Chondrocyte (in vitro differentiated cells): ENCODE measurements around the gene TSPAN11. TPM values are rescaled to one million over a fixed set of nuclear protein-coding genes. Genes with fewer than 3 reads are reported as not detected.

Experiments used
- DNase-seq: peaks from one replicate; pipeline ENCODE4 v3.0.0; 2021; ENCODE audit warnings: mixed read lengths, low spot score
- H3K27ac Mint-ChIP-seq: one replicate; pipeline ENCODE4 v1.8.0; 2021; ENCODE audit warnings: mild to moderate bottlenecking, moderate library complexity, mixed read lengths; ENCODE audit not compliant: unreplicated experiment
- H3K27me3 Mint-ChIP-seq: 2 replicates; pipeline ENCODE4 v1.8.0; 2021; ENCODE audit warnings: low read depth, mixed read lengths
- H3K36me3 Mint-ChIP-seq: 2 replicates; pipeline ENCODE4 v1.8.0; 2021; ENCODE audit warnings: low read depth, mixed read lengths
- H3K4me1 Mint-ChIP-seq: 2 replicates; pipeline ENCODE4 v1.8.0; 2021; ENCODE audit warnings: low read depth, mild to moderate bottlenecking, mixed read lengths
- H3K4me3 Mint-ChIP-seq: one replicate; pipeline ENCODE4 v1.8.0; 2021; ENCODE audit warnings: mild to moderate bottlenecking, moderate library complexity, mixed read lengths; ENCODE audit not compliant: unreplicated experiment
- H3K9me3 Mint-ChIP-seq: 2 replicates; pipeline ENCODE4 v1.8.0; 2021; ENCODE audit warnings: low read depth, mixed read lengths
- total RNA-seq: library from RNA; stranded (reverse); gene quantifications from 3 replicates; pipeline ENCODE4 v1.2.1, GENCODE V29; 2021
- TF ChIP-seq, protein P1 (sequence below): fragments of 200-600 bp; sonication (generic); IDR thresholded peaks from 2 replicates; pipeline ENCODE4 v1.5.0; 2021; ENCODE audit warnings: antibody characterized with exemption, mild to moderate bottlenecking, moderate library complexity

Gene TSPAN11
- total RNA-seq, 1 donor from 2014 or later: 0.95 TPM

DNA sequence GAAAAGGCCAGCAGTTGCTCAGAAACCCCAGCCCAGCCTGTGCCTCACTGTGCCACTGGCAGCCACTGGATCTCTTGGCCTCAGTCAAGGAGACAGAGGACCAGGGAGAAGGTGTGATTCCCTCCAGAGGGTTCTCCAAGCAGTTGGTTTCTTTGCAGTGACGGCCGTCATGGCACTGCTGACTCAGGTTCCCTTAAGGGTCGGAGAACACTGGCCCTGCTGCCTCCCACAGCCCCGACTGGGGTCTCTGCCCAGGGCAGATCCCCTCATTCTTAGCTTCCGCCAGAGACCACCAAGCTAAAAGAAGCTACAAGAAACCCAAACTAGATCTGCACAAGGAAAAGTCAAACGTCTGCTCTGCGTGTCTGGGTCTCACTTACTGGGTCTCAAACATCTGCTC, 16.4 kb downstream of the TSPAN11 start:
- Mint-ChIP-seq H3K36me3 (peaks cover 2% of the 10 kb centered on the region), H3K27ac (no peak overlapping the region), H3K4me3 (no peak overlapping the region), H3K27me3 (peaks cover 8% of the 10 kb centered on the region), H3K4me1 (no peaks in the 10 kb centered on the region), H3K9me3 (no peaks in the 10 kb centered on the region)
- DNase-seq: no peak
- TF ChIP-seq, protein P1, sequence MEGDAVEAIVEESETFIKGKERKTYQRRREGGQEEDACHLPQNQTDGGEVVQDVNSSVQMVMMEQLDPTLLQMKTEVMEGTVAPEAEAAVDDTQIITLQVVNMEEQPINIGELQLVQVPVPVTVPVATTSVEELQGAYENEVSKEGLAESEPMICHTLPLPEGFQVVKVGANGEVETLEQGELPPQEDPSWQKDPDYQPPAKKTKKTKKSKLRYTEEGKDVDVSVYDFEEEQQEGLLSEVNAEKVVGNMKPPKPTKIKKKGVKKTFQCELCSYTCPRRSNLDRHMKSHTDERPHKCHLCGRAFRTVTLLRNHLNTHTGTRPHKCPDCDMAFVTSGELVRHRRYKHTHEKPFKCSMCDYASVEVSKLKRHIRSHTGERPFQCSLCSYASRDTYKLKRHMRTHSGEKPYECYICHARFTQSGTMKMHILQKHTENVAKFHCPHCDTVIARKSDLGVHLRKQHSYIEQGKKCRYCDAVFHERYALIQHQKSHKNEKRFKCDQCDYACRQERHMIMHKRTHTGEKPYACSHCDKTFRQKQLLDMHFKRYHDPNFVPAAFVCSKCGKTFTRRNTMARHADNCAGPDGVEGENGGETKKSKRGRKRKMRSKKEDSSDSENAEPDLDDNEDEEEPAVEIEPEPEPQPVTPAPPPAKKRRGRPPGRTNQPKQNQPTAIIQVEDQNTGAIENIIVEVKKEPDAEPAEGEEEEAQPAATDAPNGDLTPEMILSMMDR: no peak

DNA sequence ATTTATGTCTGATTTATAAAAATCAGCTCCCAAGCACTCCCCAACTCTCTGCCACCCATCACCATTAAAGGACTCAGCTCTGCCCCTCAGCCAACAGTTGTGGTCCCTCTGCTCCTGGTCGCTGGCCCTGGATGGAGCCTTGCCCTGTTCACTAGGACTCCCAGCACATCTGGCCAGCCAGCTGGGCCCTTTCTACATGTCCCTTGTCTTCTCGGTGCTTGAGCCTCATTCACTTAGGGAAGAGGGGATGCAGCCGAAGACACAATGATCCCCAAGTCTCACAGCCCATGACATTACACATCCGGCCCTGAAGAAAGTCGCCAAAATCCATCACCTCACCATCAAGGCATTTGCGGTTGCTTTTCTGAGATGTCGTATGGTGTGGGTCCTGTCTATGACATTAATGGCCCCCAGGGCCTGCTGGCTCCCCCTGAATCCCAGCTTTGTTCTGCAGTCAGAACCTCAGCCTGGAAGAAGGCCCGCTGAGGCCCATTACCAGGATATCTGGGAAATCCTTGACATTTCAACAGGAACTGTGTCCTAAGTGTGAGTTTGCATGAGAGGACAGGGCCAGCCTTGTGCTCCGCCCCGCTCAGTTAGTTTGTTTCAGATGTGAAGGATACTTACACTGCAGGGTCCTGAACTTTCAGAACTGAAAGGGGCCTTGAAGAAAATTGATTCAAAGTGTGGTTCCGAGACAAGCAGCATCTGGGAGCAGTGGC, 19.1 kb downstream of the TSPAN11 start:
- TF ChIP-seq, protein P1: no peak
- peaks cover 9% of the 10 kb centered on the region for H3K27me3 Mint-ChIP-seq
- H3K36me3 Mint-ChIP-seq: peaks cover 6% of the 10 kb centered on the region
- H3K4me3 Mint-ChIP-seq: no peak overlapping the region
- DNase-seq: no peak
- H3K27ac Mint-ChIP-seq: no peak overlapping the region
- no peaks in the 10 kb centered on the region for H3K9me3 Mint-ChIP-seq
- H3K4me1 Mint-ChIP-seq: no peaks in the 10 kb centered on the region

GRCh38 chr12:30952015-30952414, 25.5 kb downstream of the TSPAN11 start:
- TF ChIP-seq, protein P1: no peak
- H3K9me3 Mint-ChIP-seq: peaks cover 3% of the 10 kb centered on the region
- H3K27ac Mint-ChIP-seq: no peak overlapping the region
- peaks cover 6% of the 10 kb centered on the region for H3K36me3 Mint-ChIP-seq
- DNase-seq: no peak
- H3K4me1 Mint-ChIP-seq: no peaks in the 10 kb centered on the region
- H3K27me3 Mint-ChIP-seq: peaks cover 9% of the 10 kb centered on the region
- no peak overlapping the region for H3K4me3 Mint-ChIP-seq

DNA sequence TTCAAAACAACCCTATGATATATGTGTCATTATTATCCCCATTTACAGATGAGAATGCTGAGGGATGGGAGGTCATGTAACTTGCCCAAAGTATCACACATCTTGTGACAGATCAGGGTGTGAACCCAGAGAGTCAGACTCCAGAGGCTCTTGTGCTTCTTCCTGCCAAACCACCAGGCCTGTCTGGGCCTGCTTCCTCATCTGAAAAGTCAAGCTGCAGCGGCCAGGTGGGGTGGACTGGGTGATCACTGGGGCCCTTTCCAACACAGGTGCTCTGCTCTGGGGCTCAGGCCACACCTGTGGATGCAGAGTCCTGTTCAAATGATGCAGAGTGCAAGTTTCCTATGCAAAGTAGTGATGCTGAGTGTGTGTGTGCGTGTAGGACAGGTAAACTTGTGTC, 26.7 kb downstream of the TSPAN11 start:
- H3K4me3 Mint-ChIP-seq: no peak overlapping the region
- H3K4me1 Mint-ChIP-seq: no peaks in the 10 kb centered on the region
- TF ChIP-seq, protein P1: no peak
- no peak for DNase-seq
- peaks cover 9% of the 10 kb centered on the region for H3K27me3 Mint-ChIP-seq
- peaks cover 3% of the 10 kb centered on the region for H3K9me3 Mint-ChIP-seq
- no peak overlapping the region for H3K27ac Mint-ChIP-seq
- peaks cover 4% of the 10 kb centered on the region for H3K36me3 Mint-ChIP-seq

DNA sequence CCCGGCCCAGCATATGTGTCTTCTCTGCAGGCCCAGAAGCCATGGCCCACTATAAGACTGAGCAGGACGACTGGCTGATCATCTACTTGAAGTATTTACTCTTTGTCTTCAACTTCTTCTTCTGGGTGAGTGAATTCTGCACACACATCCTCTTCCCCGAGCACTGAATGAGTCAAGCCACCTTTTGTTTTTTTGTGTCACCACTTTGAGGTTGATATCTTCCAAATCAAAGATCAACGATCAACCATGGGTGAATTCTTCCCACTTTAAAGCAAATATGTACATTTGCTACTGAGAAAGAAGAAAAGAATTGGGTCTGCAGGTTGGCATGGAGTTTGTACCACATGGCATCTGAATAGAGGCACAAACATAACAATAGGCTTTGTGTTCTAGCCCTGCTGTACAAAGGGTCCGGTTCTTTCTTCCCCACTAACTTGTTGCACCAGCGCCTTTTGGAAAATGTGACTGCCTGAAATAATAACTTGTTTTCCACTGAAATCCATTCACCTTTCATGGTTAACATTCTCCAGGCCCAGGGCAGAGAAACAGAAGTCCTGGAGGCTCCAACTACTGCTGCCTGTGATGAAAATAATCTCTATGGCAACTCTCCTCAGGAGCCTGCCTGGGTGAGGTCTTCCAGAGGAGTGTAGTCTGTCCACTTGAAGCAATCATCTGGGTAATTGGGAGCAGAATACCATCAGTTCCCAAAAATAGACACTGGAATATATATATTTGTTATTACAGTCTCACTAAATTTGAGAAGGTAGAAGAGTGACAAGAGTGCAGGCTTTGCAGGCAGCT, 27.6 kb downstream of the TSPAN11 start:
- TF ChIP-seq, protein P1: no peak
- Mint-ChIP-seq H3K9me3 (peaks cover 3% of the 10 kb centered on the region), H3K4me1 (no peaks in the 10 kb centered on the region), H3K4me3 (no peak overlapping the region), H3K27ac (no peak overlapping the region), H3K36me3 (peaks cover 1% of the 10 kb centered on the region), H3K27me3 (peaks cover 6% of the 10 kb centered on the region)
- no peak for DNase-seq
